NCI-H524 (cell line): ENCODE results near the gene WDR86.

Source experiments
- DNase-seq, 2 experiments: peaks; one replicate each; lab custom pipeline; 2025; lab: John Stamatoyannopoulos, UW

The WDR86 gene

DNA sequence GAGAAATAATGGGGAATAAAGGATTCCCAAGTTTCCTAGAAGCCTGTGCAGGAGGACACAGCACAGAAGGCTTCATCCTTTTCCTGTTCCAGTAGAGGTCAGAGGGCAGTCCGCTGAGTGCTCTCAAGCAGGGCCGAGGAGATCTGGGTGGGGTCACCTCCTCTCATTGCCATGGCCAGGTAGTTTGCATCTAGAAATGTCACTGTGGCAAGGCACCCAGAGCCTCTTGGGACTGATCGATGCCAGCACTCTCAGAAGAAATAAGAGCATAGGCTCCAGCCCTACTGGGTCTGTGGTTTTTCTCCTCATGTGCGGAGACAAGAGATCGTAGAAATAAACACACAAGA, 60.4 kb downstream of the WDR86 start:
- no peak for DNase-seq

DNA sequence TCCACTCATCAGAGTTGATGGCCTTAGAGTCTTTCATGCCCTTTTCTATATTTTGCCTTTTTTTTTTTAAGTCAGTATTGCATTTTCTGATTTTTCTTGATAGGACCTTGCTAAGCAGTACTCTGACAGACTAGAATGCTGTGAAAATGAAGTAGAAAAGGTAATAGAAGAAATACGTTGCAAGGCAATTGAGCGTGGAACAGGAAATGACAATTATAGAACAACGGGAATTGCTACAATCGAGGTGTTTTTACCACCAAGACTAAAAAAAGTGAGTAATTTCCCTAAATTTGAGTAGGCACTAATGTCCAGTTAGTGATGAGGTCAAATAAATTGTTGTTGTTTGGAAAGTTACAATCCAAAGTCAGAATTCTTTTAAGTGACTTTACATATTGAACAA, 60.9 kb downstream of the WDR86 start:
- no peak for DNase-seq

DNA sequence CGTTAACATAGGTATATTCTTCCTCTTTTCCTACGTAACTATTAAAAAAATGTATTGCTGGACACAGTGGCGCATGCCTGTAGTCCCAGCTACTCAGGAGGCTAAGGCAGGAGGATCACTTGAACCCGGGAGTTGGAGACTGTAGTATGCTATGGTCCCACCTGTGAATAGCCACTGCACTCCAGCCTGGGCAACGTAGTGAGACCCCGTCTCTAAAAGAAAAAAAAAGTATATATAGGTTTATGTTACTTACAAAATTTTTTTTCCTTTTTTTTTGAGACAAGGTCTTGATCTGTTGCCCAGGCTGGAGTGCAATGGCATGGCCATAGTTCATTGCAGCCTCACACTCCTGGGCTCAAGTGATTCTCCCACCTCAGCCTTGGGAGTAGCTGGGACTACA, 62.6 kb downstream of the WDR86 start:
- DNase-seq: no peak

DNA sequence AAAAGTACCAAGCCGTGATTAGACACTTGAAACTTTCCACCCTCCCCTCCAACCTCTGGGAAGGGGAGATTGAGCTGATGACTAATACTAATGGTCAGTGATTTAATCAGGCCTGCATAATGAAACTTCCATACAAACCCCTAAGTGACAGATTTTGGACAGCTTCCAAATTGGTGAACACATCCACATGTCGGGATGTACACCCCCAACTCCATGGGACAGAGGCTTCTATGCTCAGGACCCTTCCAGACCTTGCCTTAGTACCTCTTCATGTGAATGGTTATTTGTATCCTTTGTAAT, 63.4 kb downstream of the WDR86 start:
- DNase-seq: no peak

DNA sequence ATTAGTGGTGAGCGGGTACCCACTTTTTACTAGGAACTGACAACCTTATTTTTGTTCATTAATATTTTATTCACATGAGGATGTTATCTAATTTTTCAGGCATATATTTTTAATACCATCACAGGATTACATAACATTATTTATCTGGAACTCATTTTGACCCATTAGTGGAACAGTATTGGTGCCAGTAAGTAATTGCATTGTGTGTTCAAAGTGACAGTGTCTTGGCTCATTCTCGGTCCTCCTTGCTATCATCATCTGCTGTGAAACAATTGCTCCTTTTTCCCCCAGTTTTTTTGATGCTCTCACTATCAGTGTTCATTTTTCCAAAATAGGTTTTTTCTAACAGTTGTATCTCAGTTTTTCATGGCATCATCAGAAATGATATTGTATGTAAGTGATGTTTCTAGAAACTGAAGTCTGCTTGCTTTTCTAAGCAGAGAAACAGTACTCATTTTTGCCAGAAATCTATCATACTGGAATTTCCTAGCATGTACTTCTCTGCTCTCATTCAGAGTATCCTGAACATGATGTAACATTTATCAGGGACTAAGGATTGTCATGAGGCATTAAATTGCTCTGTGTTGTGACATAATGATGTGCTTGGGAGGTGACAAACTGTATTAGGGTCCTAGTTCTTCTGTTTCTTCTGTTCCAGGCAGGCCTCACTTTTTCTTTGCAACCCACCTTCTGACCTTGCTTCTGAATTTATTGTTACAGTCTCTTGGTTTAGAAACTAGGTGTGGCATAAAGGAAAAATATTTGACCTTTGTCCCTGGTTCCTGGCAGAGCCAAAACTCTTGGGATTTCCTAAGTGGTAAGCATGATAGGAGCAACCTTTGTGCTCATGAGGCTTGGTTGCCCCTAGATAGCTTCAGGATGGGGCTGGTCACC, 64.0 kb downstream of the WDR86 start:
- no peak for DNase-seq

DNA sequence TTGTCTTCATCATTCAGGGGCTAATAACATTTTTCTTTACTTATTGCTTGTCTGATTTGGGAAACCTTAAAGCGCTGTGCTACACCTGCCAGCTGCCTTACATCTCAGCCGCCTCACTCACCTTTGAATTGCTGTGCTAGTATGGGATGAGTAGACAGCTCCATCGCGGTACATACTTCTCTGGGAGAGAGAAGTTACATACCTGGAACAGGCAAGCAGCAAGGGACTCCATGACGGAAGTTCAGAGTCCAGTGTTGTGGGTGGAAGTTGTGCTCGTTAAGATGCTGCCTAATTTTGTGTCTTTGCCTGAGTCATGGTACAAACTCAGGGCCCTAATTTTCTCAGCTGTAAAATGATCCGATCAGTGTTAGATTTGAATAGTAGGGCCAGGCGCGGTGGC, 66.3 kb downstream of the WDR86 start:
- DNase-seq: no peak

DNA sequence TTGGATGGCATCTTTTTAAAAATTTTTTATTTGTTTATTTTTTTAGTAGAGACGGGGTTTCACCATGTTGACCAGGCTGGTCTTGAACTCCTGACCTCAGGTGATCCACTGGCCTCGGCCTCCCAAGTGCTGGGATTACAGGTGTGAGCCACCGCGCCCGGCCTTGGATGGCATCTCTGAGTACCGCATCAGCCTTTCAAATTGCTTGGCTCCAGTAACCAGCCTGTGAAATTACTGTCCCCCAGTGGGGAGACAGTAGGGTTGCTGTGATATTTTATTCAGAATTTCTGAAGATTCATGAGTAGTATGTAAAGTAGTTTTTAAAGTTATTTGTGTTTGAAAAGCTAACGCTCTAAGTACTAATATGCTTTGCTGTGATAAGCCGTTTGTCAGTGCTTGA, 67.0 kb downstream of the WDR86 start:
- DNase-seq: no peak

DNA sequence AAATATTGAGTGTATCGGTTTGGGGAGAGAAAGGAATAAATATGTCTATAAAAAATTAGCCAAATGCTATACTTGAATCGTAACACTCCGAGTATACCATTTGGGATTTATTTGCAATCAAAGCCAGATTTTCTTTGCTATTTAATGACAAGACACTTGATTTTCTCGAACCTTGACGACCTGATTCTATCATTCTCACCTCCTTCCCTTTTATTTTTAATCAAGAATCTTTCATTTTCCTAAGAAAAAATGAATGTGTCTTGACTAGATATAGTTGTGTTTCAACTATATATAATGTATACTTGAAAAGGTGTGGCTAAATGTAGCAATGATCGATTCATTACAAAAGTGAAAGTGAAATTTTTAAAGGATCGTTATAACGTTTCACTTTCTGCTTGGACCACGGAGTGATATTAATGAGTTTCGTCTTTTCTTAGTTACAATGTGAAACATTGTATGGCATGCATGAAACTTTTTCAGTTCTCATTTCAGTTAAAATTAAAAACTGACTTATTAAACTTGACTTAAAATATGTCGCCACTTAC, 67.7 kb downstream of the WDR86 start:
- DNase-seq: no peak

DNA sequence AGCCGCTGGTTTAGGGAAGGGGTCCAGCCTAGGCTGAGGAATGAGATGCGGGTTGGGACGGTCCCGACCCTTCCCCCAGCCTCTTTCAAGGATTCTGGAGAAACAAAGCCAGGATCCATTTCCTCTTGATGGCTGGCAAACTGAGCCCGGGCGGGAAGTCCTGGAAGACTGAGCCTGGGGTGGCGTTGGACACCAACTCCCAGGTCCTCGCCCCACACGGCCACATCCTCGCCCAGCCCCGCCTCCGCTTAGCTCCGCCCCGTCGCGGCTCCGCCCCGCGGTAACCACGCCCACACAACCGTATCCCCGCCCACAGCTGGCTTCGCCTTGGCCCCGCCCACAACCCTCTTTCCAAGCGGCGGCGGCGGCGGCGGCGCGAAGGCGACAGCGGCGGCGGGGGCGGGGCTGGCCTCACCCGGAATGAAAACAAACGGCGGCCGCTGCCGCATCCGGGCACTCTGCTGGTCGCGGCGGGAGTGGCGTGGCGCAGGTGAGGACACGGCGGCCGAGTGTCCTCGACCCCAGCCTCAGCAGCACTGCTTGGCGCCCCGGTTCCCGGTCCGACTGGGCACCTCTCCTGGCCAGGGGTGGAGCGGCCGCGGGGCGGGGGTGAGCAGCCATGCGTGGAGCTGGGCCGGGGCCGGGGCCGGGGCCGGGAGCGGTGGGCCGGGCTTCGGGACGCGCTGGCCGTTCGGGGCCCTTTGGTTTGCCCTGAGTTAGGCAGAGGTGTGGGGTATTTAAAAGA, 68.3 kb downstream of the WDR86 start, which contains the start of gene NUB1:
TSS of gene NUB1 (plus strand) at position 456 of the 745 bp plus-strand sequence. CDS start 3,538 bp downstream, outside the sequence.
- DNase-seq: peak; percentile 56 to 75

DNA sequence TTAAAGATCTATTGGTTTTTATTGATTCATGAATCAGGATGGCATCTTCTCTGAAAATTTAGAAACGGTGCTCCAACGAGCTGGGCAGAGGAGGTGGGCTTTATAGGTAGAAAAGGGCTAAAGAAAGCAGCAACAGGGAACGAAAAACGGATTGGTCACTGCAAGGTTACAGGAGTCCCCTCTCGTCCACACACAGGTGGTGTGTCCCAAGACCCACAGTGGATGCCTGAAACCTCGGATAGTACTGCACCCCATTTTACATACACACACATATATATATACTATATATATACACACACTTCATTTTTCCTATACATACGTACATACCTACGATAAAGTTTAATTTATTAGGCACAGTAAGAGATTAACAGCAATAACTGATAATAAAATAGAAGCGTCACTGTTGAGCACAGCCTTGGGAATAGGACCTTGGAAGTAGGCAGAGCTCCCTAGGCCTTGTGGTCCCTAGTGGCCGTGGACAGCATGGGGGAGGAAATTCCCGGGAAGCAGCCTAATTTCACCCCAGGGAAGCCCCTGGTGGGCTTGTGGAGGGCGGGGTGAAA, 69.0 kb downstream of the WDR86 start:
- DNase-seq: no peak

DNA sequence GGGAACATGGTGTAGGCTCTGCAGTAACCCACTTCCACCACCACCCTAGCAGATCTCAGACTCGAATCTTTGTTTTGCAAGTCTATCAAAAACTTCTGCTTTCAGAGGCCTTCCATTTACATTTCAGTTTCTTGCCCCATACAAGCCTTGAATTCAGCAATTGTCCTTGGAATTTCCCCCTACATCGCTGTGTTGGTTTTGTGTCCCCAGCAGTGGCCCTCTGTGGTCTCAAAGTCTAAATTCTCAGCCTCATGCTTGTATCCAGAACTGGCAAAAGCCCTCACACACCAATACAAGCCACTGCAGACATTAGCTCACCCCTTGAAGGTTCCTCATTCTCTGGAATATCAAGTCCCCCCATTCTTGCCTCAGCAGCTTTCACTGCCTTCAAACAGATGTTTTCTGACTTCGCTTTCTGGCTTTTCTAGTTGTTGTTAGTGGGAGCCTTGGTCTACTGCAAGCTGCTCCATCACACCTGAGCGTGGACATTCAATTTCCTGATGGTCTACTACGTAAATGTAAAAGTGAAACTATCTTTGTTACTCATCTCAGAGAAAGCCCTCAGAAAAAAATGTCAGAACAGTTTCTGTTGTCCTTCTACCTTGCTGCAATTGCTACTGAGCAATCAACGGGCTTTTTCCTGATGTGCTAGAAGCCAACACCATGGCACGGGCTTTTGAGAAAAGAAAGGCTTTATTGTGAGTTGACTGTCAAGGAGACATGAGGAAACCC, 70.0 kb downstream of the WDR86 start:
- no peak for DNase-seq

DNA sequence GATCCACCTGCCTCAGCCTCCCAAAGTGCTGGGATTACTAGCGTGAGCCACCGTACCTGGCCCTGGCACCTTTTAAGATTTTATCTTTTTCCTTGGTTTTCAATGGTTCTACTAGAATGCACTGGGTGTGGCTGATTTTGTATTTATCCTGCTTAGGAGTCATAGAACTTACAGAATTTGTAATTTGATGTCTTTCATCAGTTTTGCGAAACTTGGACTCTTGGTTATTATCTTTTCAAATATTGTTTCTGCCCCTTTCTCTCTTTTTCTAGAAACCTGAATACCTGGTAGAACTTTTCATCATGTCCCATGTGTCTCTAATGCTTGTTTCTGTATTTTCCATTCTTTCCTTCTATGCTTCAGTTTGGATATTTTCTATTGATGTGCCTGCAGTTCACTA, 71.0 kb downstream of the WDR86 start:
- DNase-seq: no peak

DNA sequence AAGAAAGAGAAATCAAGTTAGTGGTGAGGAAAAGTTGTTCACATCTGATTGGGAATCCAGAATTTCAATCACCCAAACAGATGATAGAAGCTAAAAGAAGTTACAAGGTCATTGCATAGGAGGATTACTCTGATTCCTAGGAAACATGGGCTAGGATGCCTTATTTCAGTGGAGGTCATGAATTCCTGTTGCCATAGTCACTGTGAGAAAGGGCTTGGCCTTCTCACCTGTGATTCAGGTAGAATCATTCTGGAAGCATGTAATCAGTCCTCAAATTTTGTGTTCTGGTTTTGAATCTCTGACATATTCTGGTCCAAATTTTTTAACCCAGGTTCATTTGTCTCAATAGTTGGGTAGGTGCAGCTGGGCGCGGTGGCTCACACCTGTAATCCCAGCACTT, 72.5 kb downstream of the WDR86 start:
- DNase-seq: no peak

DNA sequence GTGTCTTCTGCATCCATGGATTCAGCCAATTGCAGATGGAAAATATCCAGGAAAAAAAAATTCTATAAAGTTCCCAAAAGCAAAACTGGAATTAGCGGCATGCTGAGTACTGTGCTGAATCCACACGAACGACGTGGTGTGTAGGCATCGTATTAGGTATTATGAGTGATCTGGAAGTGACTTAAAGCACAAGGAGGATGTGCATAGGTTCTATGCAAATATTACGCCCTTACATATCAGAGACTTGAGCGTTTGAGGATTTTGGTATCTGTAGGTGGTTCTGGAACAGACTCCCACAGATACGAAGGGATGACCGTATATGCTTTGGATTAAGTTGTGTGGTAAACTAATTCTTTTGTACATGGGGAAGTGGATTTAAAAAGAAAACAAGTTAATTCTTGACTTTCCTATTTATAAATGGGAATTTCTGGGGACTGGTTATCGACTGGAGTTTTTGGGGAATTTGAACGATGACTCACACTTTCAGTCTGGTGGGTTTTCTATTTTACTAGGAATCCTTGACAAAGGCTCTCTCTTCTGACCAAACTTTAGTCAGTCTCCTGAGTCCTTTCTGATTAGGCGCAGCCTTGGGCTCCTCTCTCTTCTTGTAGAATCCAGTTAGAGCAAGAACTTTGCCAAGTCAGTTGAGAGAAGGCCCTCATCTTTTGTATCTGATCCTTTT, 73.7 kb downstream of the WDR86 start:
- DNase-seq: no peak

DNA sequence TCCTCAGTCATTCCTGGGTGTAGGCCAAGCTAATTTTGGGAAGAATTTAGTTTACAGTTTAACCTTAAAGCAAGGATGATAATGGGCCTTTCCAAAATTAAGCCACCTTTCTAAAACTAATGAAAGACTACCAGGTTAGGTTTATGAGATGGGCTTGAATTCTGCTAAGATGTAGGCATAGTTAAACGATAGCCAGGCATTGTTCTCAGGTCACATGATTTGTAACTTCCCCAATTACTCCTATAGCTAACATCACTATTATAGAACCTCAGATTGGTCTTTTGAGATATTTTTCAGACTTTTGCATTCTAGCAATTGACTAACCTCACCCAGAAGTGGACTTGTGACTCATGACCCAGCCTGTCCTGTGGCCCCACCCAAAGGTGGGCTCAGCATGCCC, 75.2 kb downstream of the WDR86 start:
- no peak for DNase-seq
